Measurements from ENCODE around the gene GPR4.

GRCh38 chr19:45556835-45557234, 45.2 kb downstream of the GPR4 start:
- no peak for TF ChIP-seq POLR2A (IDR thresholded peaks at IDR 0.05; ENCODE audit: low read depth, low read length)
- TF ChIP-seq, protein P1, sequence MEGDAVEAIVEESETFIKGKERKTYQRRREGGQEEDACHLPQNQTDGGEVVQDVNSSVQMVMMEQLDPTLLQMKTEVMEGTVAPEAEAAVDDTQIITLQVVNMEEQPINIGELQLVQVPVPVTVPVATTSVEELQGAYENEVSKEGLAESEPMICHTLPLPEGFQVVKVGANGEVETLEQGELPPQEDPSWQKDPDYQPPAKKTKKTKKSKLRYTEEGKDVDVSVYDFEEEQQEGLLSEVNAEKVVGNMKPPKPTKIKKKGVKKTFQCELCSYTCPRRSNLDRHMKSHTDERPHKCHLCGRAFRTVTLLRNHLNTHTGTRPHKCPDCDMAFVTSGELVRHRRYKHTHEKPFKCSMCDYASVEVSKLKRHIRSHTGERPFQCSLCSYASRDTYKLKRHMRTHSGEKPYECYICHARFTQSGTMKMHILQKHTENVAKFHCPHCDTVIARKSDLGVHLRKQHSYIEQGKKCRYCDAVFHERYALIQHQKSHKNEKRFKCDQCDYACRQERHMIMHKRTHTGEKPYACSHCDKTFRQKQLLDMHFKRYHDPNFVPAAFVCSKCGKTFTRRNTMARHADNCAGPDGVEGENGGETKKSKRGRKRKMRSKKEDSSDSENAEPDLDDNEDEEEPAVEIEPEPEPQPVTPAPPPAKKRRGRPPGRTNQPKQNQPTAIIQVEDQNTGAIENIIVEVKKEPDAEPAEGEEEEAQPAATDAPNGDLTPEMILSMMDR (conservative IDR thresholded peaks at IDR 0.05; ENCODE audit: low read depth, low read length) = no peak
